ENCODE data around the gene HDLBP.
A peak's percentile ranks its signal among the peaks of the same experiment; 100 is the strongest.

Gene HDLBP

GRCh38 chr2:241317391-241317790, 1.9 kb upstream of the HDLBP start:
- no peak for DNase-seq (ENCODE audit: low spot score)
- no peak for TF ChIP-seq CTCF (IDR thresholded peaks at IDR 0.05)
- Histone ChIP-seq H3K27ac (peak overlapping the region; percentile 90 to 96), H3K4me3 (peak overlapping the region; percentile 86)

DNA sequence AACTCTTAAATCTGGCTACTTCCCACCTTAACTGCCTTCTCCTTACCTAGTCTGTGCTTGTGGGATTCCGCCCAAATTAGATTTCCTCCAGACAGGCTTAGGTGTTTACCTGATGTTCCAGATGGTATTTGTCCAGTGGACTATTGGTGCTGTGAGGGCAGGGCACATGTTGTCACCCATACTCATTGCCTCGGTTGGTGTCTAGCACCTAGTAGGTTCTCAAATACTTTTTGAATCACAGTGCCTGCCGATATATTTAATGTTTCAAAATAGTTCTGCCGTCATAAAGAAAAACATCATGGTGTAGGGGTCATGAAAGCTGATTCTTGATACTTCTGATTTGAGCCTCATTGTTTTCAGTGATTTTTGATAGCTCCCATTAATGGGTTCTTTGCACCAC, 1.4 kb upstream of the HDLBP start:
- H3K27ac ChIP-seq: peak overlapping the region; percentile 90 to 96
- DNase-seq (ENCODE audit: low spot score): no peak
- peak overlapping the region; percentile 86 for H3K4me3 ChIP-seq
- no peak for TF ChIP-seq CTCF (IDR thresholded peaks at IDR 0.05)

GRCh38 chr2:241315879-241316631, 583 bp upstream of the HDLBP start, which contains the start of gene SEPTIN2:
Gene SEPTIN2, plus strand, starts transcription at chr2:241315925. Its CDS starts 8,308 bp downstream, at chr2:241324233.
- TF ChIP-seq CTCF (IDR thresholded peaks at IDR 0.05): no peak
- Histone ChIP-seq H3K4me3 (peak within 1 kb of the TSS; percentile 86), H3K27ac (peak within 1 kb of the TSS; percentile 90 to 96)
- peak; percentile 92 for DNase-seq (ENCODE audit: low spot score)

DNA sequence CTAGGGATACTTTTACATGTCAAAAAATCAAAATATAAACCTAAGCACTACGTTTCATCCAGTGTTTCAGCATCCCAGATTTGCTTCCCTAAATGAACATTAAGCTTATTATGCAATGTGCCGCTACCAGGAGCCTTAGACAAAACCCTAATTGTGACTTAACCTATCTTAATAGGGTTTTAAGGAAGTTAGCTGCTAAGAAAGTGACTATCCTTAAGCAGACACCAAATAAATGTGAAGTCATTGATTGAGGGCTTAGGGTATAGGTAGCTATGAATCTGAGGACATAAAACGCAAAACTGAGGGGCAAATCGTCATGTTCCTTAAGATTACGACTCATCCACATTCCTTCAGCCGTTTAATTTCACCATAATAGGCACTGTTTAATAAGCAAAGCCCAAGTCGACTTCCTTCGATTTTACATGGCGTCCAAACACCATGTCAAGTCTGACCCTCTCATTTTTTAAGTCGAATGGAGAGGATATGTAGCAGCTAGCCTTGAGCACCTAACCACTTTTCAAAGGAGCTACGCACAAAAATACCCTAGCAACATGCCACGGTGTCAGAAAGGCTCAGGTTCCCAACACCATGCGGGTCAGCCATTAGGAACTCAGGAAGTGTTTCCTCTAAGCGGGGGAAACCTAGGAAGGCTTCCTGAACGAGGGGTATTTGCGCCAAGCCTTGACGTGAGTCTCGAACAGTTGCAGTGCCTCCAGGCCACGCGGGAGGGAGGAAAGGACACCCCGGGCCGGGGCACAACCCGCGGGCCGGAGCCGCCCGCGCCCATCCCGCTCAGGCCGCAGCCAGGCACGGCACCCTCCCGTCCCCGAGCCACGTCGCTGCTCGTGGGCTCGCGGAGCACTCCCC, 1.0 kb downstream of the HDLBP start:
- no peak for TF ChIP-seq CTCF (IDR thresholded peaks at IDR 0.05)
- Histone ChIP-seq H3K4me3 (peak overlapping the region; percentile 86), H3K27ac (peak overlapping the region; percentile 90 to 96)
- DNase-seq (ENCODE audit: low spot score): no peak

DNA sequence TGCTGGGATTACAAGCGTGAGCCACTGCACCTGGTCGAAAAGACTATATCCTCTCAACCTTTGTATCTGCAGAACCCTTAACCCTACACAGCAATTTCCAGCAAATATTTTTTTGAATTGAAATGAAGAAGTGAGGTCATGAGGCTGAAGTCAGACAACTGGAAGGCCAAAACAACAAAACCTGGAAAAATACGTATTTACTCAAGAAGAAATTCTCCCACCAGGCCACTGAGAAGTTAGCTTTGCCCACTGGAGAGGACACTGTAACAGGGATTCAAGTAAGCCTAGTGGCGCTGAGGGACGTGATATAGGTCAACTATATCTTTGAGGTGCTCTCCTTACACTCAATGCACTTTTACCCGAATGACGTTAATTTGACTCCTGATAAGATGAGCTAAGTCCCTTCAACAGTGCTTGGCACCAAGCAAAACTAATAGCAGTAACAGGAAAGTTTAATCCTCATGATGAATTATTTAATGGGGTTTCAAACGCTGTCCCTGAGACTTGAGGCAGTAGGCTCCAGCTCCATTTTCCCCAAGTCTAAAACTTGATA, 1.9 kb downstream of the HDLBP start:
- DNase-seq (ENCODE audit: low spot score): no peak
- Histone ChIP-seq H3K27ac (no peak overlapping the region), H3K4me3 (no peak overlapping the region)
- TF ChIP-seq CTCF (IDR thresholded peaks at IDR 0.05): no peak

- no peak for DNase-seq (ENCODE audit: low spot score)
- H3K4me3 ChIP-seq: no peak overlapping the region
- no peak overlapping the region for H3K27ac ChIP-seq
- no peak for TF ChIP-seq CTCF (IDR thresholded peaks at IDR 0.05)
Measured at GRCh38 chr2:241312082-241312481, 3.4 kb downstream of the HDLBP start.

All from coronary artery (tissue), 2 donors.